HG02884 (cell line): ENCODE measurements around the gene PPM1H.
A peak's percentile ranks its signal among the peaks of the same experiment; 100 is the strongest.

Source experiments
- ATAC-seq: cut with Tn5 transposase; IDR thresholded peaks from one replicate; pipeline ENCODE4 v1.9.1; 2021; ENCODE audit warnings: mild to moderate bottlenecking, moderate library complexity; ENCODE audit not compliant: unreplicated experiment

Gene PPM1H

GRCh38 chr12:62629413-62629812 lies 305.5 kb downstream of the PPM1H start:
- ATAC-seq: no peak

GRCh38 chr12:62627181-62627580 lies 307.8 kb downstream of the PPM1H start:
- no peak for ATAC-seq

GRCh38 chr12:62625228-62625627 lies 309.7 kb downstream of the PPM1H start:
- no peak for ATAC-seq

- ATAC-seq: no peak
These were observed 312.8 kb downstream of the PPM1H start for GRCh38 chr12:62622177-62622576.

- ATAC-seq: no peak
These were observed 313.8 kb downstream of the PPM1H start for GRCh38 chr12:62621101-62621638.

- no peak for ATAC-seq
These were observed 316.0 kb downstream of the PPM1H start for GRCh38 chr12:62618930-62619329.

GRCh38 chr12:62618319-62618718 lies 316.6 kb downstream of the PPM1H start:
- ATAC-seq: no peak

GRCh38 chr12:62613081-62613480 lies 321.9 kb downstream of the PPM1H start:
- ATAC-seq: no peak

GRCh38 chr12:62606654-62607053 lies 328.3 kb downstream of the PPM1H start:
- ATAC-seq: no peak

GRCh38 chr12:62605981-62606380 lies 329.0 kb downstream of the PPM1H start:
- no peak for ATAC-seq

- ATAC-seq: no peak
These were observed 330.1 kb downstream of the PPM1H start for GRCh38 chr12:62604871-62605270.

- ATAC-seq: no peak
These were observed 330.6 kb downstream of the PPM1H start for GRCh38 chr12:62604373-62604772.

GRCh38 chr12:62603811-62604098 lies 331.2 kb downstream of the PPM1H start:
- ATAC-seq: no peak

GRCh38 chr12:62603061-62603810 lies 331.7 kb downstream of the PPM1H start:
- ATAC-seq: peak; percentile 51

- ATAC-seq: peak; percentile 66
These were observed 332.5 kb downstream of the PPM1H start for GRCh38 chr12:62602255-62603060.

GRCh38 chr12:62601765-62602164 lies 333.2 kb downstream of the PPM1H start:
- no peak for ATAC-seq

GRCh38 chr12:62599854-62600437 lies 335.0 kb downstream of the PPM1H start:
- ATAC-seq: no peak

GRCh38 chr12:62598846-62599245 lies 336.1 kb downstream of the PPM1H start:
- ATAC-seq: no peak

GRCh38 chr12:62597253-62597652 lies 337.7 kb downstream of the PPM1H start:
- no peak for ATAC-seq
